Stimulated activated naive CD4-positive, alpha-beta T cell (primary cell): ENCODE measurements around the gene PSMG2.

Source experiments
- DNase-seq, 6 experiments: peaks; one replicate each; lab custom pipeline; 2025; lab: John Stamatoyannopoulos, UW

Gene PSMG2

GRCh38 chr18:12765586-12765985 is 62.7 kb downstream of the PSMG2 start:
- no peak for DNase-seq

GRCh38 chr18:12766986-12767433 is 64.2 kb downstream of the PSMG2 start:
- no peak for DNase-seq

- DNase-seq, result no peak
Observed at GRCh38 chr18:12767580-12768155, 64.8 kb downstream of the PSMG2 start.

- DNase-seq, result no peak
Observed at GRCh38 chr18:12768625-12769024, 65.8 kb downstream of the PSMG2 start.

GRCh38 chr18:12769136-12769535 is 66.3 kb downstream of the PSMG2 start:
- DNase-seq, result no peak

GRCh38 chr18:12769644-12770440 is 67.0 kb downstream of the PSMG2 start:
- DNase-seq, result no peak

- no peak for DNase-seq
Observed at GRCh38 chr18:12770469-12771219, 67.8 kb downstream of the PSMG2 start.

- DNase-seq, result no peak
Observed at GRCh38 chr18:12772111-12772510, 69.3 kb downstream of the PSMG2 start.

- DNase-seq, result no peak
Observed at GRCh38 chr18:12773369-12773768, 70.5 kb downstream of the PSMG2 start.

- DNase-seq, result no peak
Observed at GRCh38 chr18:12774982-12775381, 72.1 kb downstream of the PSMG2 start.
